GM10266 (cell line): ENCODE measurements around the gene ORC5.

Source experiments
- DNase-seq: peaks from one replicate; pipeline ENCODE4 v3.0.0; 2012; ENCODE audit errors: extremely low spot score
- TF ChIP-seq, protein P1 (sequence below): IDR thresholded peaks from 2 replicates; pipeline ENCODE4 v1.5.1; 2012; ENCODE audit warnings: mild to moderate bottlenecking, low read depth; ENCODE audit not compliant: control insufficient read depth, insufficient read depth; ENCODE audit errors: missing control alignments

Gene ORC5

DNA sequence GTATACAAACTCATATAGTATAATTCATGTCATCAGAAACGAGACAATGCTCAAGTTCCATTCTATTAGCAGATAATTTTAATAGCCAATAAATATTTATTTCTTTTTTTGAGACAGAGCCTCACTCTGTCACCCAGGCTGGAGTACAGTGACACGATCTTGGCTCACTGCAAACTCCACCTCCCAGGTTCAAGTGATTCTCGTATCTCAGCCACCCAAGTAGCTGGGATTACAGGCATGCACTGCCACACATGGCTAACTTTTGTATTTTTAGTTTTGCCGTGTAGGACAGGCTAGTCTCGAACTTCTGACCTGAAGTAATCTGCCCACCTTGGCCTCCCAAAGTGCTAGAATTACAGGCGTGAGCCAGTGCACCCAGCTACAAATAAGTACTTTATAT, 45.7 kb downstream of the ORC5 start:
- no peak for DNase-seq

DNA sequence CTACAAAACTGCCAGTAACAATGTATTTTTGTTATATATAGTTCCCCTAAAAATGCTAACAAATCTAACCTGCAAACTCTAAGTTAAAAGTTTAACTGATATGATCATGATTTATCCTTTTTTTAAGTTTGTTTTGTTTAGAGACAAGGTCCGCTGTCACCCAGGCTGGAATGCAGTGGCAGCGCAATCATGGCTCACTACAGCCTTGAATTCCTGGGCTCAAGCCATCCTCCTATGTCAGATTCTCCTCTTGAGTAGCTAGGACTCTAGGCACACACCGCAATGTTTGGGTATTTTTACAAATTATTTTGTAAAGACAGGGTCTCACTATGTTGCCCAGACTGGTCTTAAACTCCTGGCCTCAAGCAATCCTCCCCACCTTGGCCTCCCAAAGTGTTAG, 46.6 kb downstream of the ORC5 start:
- DNase-seq, result no peak
- TF ChIP-seq, protein P1, sequence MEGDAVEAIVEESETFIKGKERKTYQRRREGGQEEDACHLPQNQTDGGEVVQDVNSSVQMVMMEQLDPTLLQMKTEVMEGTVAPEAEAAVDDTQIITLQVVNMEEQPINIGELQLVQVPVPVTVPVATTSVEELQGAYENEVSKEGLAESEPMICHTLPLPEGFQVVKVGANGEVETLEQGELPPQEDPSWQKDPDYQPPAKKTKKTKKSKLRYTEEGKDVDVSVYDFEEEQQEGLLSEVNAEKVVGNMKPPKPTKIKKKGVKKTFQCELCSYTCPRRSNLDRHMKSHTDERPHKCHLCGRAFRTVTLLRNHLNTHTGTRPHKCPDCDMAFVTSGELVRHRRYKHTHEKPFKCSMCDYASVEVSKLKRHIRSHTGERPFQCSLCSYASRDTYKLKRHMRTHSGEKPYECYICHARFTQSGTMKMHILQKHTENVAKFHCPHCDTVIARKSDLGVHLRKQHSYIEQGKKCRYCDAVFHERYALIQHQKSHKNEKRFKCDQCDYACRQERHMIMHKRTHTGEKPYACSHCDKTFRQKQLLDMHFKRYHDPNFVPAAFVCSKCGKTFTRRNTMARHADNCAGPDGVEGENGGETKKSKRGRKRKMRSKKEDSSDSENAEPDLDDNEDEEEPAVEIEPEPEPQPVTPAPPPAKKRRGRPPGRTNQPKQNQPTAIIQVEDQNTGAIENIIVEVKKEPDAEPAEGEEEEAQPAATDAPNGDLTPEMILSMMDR, result no peak

More for the DNA sequence above, 45.7 kb downstream of the ORC5 start:
- TF ChIP-seq, protein P1, result no peak

DNA sequence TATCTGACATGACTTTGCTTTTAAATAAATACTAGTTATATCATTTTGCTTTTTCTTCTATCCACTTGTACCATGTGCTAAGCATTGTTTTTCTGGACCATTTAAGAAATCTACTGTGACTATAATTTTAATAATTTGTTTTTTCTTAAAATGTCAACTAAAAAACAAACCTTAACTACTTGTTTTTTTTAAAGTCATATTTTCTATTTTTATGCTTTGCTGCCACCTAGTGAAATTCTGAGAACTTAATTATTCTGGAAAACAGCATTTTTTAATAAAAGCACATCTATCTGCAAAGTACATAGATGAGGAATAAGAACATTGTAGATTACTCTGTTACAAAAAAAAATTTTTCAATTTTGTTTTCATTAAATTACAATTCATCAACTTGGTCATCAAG, 47.4 kb downstream of the ORC5 start:
- DNase-seq, result no peak
- TF ChIP-seq, protein P1, result peak; percentile 36

DNA sequence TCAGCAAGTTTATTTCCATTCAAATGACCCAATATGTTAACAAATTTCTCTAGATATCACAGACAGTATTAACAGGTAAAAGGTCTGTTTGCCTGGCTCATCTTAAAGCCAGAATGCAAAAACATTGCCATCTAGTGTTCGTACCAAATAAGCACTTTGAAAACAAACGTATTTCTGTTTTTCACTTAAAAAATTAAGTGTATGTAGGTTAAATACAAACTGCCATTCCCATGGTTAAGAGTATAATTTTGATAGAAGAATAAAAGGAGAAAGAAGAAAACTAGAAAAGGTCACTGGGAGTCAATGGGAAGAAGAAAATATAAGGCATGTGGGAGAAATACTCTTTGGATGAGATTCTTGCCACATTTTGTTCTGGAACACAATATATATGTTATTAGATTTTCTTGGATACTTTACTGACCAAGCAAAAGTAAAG, 51.0 kb downstream of the ORC5 start:
- TF ChIP-seq, protein P1, result peak; percentile 54
- no peak for DNase-seq

DNA sequence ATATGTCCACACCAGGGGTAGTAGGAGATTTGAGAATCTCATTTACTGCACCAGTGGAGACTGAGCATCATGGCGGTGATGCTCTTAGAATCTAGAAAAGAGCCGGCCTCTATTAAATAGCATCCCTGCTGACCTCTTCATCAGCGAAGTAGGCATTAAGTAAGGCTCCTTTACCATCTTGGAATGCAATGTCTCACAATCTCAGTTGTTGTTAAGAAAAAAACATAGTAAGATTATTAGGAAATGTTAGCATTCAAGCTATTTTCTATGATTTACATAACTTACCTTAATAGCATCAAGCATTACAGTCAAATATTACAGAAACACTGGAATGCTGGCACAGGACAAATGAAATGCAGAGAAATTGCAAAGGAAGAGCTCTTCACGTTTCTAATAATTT, 54.5 kb downstream of the ORC5 start:
- no peak for DNase-seq
- TF ChIP-seq, protein P1, result no peak

DNA sequence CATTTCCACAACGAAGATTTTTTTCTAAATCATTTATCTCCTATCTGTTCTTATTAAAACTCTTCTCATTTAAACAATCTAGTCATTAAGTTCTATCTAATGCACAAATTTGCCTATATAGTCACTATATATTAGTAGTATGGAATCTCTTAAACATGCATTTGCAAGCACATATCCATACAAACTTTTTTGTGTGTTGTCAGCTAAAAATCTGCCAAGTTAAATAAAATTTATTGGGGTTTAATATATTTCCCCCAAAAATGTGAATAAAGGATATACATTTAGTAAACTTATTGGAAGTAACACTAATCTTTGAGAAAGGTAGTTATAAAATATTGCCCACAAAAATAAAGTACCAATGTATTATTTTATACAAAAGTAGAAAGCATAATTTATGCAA, 55.3 kb downstream of the ORC5 start:
- DNase-seq, result no peak
- TF ChIP-seq, protein P1, result no peak

DNA sequence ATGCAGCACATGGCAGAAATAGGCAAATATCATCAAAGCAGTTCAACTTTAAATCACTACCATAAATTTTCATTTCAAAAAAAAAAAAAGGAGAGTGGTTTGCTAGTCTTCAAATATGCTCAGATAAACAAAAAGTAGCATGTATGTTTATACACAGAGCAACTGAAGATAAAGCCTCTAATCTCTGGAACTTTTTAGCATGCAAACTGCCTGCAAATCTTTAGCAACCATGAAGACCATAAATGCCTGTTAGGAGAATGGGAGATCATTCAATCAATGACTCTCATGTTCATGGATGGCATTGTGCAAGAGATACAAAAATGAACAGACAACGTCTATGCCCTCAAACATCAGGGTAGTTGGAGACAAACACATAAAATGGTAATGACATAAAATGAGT, 57.3 kb downstream of the ORC5 start:
- TF ChIP-seq, protein P1, result no peak
- DNase-seq, result no peak
